GM21786 (cell line): Measurements from ENCODE around the gene KLHL18.
A peak's percentile ranks its signal among the peaks of the same experiment; 100 is the strongest.
"Not testable (repeated sequence)": the region's sequence is repeated elsewhere in the genome, so short reads cannot be mapped to it uniquely, and the experiment has no call there.

Source experiments
- ATAC-seq: cut with Tn5 transposase; IDR thresholded peaks from one replicate; pipeline ENCODE4 v1.9.1; 2021; ENCODE audit not compliant: unreplicated experiment

The KLHL18 gene

DNA sequence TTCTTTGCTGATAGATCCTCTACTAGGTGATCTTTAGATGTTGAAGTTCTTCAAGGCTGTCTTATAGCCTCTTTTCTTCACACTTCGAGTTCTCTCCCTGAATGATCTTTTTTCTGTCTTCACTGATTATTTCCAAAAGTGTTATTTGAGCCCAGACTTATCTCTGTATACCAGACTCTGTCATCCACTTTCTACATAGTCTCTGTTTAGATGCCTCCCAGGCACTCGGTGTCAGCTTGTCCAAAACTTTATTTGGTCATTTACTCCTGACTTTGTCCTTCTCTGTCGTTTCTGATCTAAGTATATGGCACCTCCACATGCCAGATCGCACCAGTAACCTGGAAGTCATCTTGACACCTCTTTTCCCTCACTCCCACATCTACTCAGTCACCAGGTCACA lies 27.6 kb downstream of the KLHL18 start:
- no peak for ATAC-seq

DNA sequence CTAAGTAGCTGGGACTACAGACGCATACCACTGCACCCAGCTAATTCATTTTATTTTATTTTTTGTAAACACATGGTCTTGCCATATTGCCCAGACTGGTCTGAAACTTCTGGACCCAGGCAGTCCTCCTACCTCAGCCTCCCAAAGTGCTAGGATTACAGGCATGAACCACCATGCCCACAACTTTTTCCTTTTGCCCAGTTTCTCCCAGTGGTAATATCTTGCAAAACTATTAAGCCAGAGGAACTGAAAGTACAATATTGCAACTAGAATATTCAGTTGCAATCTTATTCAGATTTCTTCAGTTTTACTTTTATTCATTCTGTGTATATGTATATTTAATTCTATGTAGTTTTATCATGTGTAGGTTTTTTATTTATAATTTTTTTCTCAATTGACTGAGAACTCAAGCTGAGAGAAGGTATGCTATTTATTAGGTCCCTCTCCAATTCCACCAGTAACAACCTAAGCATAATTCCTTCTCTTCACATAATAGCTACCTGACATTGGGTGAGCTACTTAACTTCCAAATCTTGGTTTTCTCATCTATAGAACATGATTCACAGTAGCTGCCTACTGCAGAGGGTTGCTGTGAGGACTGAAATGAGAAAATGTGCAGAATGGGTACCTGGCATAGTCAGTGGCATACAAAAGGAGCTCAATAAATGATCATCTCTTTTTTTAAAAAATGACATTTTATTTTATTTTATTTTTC lies 30.8 kb downstream of the KLHL18 start:
- ATAC-seq, result no peak

GRCh38 chr3:47314056-47314764 lies 31.5 kb downstream of the KLHL18 start:
- ATAC-seq, result no peak

- no peak for ATAC-seq
Measured at GRCh38 chr3:47315069-47315647, 32.4 kb downstream of the KLHL18 start.

DNA sequence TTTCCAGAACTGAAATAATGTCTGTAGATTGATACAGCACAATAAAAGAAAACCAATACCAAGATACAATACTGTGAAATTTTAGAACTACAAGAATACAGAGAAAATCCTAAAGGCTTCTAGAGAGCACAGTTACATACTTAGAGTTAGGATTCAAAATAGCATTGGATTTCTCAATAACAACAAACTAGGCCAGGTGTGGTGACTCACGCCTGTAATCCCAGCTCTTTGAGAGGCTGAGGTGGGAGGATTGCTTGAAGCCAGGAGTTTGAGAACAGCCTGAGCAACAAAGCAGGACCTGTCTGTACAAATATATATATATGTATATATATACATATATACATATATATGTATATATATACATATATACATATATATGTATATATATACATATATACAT lies 33.4 kb downstream of the KLHL18 start:
- ATAC-seq, result not testable (repeated sequence)

DNA sequence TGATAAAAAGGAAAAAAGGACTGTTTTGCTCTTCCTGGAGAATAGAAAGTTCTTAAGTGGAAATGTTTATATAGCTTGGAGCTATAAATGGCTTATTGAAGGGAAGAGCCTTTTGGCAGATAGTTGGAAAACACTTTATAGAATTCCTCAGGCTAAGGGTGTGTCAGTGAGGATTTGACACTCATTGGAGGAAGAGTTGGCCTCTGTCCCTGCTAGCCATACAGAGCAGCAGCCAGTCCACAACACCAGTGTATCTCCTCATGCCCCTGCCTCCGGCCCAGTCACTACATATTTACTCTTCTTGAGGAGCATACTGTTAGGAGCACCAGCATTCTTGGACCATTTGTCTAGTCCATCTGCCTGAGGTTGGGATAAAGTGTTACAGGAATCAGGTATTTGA lies 36.2 kb downstream of the KLHL18 start:
- ATAC-seq, result no peak

DNA sequence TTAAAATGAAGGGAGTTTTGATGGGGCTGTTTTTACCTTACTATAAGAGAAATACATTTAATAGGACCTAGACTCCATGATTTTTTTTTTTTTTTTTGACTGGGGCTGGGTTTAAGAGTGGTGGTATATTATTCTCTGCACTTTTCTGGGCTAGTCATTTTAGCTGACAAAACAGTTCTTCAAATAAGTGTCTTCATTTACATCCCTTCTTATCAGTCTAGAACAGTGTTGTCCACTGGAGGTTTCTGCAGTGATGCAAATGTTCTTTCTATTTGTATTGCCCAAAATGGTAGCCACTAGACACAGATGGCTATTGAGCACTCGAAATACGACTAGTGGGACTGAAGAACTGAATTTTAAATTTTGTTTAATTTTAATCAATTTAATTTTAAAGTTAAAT lies 37.2 kb downstream of the KLHL18 start:
- no peak for ATAC-seq

DNA sequence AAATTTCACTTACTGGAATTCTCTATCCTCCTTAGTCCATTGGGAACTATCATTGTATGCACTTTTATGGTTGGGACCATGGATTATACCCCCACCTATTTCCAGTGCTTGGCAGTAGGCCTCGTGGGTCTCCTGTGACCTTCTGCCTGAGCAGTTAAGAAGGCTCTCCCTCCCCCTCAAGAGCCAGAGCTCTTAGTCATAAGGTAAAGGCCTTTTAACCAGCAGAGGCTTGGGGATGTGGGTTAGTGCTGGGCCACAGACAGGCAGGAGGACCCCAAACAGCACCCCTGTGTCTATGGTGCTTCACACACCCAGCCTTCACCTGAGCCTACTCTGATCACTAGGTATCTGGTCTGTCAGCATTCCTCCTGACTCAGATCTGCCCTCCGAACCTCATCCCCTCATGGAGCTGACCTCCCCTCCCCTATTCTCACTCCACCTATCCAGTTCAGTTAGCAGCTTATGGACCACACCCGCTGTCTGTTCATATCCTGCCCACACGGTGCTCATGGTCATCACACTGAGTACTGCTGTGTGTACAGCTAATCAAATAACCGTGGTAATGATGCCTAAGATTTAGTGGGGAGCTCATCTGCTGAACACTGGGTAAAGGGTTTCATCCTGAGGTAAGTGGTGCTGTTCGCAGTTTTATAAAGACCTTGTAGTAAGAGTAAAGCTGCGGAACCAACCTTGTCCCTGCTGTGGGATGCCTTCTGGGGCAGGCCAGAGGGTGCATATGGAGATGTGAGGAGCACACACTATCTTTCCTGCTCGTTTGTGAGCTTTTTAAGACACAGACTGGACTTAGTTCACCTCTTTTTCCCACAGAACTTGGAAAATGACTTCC lies 40.9 kb downstream of the KLHL18 start:
- ATAC-seq, result no peak

- no peak for ATAC-seq
Measured at GRCh38 chr3:47324278-47324865, 41.6 kb downstream of the KLHL18 start.

GRCh38 chr3:47333907-47334306 lies 51.2 kb downstream of the KLHL18 start:
- ATAC-seq, result no peak

DNA sequence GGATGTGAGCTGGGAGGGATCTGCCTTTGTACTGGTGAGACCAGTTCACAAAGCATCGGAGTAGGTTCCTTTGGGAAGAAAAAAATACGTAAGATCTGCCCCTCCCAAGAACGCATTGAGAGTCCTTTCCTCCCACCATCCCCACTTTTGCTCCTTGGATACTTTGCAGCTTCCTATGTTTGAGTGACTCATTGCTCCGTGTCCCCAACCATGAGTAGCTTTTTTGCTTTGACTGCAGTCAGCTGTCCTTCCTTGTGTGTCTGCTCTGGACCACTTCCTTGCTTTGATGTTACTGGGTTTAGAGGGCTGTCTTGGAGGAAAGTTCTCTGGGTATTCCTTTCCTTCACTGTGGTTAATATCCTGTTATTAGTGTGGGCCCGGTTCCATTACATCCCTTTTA lies 54.9 kb downstream of the KLHL18 start:
- ATAC-seq, result no peak

- ATAC-seq, result no peak
Measured at GRCh38 chr3:47339951-47340350, 57.2 kb downstream of the KLHL18 start.

GRCh38 chr3:47340866-47341265 lies 58.1 kb downstream of the KLHL18 start:
- no peak for ATAC-seq

DNA sequence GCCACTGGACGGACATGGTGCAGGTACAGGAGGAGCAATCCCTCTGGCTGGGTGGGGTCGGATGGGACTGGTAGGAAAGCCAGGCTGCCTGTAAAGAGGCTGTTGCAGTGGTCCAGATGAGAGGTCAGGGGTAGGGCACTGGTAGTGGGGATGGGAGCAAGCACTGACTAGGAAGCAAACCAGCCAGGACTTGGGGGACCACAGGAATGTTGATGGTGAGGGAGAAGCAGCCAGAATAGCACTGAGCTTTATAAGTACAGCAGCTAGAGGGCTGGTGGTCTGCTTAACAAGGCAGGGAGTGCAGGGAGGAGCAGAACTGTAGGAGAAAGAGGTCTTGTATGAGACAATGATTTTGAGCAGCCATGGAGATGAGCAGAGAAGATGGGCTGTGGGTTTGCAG lies 59.4 kb downstream of the KLHL18 start:
- no peak for ATAC-seq

DNA sequence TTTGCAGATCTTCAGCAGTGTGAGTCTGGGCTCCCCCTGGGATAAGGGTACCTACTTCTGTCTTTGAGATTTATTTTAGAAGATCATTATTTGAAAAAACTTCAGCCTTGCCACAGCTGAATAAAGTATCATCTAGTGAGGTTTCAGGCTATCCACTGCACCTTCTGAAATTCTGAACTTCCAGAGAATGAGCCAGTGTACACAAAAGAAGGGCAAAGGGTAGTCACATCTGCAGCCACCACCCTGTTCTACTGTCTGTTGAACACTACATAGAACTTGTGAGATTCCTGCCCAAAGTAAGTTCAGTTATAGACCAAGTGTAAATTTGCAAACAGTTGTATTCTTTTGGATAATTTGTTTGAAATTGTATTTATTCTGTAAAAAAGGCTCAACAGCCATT lies 60.1 kb downstream of the KLHL18 start:
- ATAC-seq, result no peak

DNA sequence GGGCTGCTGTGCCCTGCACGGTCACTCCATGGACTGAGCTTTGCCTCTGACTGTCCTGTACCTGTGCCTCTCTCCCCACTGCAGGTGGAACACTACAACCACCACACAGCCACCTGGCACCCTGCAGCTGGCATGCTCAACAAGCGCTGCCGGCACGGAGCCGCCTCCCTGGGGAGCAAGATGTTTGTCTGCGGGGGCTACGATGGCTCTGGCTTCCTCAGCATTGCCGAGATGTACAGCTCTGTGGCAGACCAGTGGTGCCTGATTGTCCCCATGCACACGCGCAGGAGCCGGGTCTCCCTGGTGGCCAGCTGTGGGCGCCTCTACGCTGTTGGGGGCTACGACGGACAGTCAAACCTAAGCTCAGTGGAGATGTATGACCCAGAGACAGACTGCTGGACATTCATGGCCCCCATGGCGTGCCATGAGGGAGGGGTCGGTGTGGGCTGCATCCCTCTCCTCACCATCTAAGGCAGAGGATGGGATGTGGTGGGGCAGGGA lies 60.8 kb downstream of the KLHL18 start:
- ATAC-seq, result no peak

- ATAC-seq, result no peak
Measured at GRCh38 chr3:47344971-47345370, 62.2 kb downstream of the KLHL18 start.

DNA sequence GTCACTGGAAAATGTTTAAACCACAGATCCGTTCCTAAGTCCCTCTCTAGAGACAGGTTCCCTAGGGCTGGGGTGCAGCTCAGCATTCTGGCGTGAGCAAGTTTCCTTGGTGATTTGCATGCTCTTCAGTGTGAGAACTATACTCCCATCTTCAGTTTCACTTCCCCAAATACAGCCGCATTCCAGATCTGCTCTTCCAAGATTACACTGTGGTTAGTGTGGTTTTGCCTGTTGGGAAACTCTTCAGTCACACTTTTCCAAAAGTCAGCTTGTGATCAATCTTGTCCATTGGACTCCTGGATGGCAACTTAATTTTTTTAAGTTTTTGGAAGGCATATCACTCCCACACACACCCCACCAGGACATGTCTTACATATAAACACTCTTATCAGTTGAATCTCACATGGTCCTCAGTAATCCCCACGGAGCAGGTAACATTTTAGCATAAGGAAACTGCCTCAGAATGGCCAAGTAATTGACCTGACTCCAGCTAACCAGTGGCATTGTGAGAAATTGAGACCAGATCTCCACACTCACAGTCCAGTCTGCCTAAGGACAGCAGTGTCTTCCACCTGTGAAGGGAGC lies 64.6 kb downstream of the KLHL18 start:
- ATAC-seq, result peak; percentile 89

DNA sequence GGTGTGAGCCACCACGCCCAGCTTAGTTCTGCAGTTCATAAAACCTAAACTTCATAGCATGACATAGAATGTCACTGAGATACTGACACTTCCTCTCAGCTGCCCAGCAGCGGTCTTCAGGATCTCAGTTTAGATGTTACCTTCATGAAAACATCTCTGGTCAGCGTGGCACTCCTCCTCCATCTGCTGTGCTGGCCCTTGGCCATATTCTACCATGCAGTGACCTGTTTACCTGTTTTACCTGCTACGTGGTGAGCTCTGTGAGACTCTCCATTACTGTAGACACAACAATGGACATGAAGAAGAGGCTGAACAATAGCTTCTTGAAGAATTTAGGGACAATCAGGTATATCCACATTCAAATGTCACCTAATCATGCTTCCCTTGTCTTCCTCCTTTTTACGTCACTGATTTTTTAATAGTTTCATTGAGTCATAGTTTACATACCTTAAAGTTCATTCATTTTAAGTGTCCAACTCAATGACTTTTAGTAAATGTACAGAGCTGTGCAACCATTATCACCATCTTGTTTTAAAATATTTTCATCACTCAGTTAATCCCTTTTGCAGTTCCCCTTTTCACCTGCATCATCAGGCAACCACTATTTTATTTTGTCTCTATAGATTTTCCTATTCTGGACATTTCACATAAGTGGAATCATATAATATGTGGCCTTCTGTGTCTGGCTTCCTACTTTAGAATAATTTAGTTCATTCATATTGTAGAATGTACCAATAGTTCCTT lies 65.8 kb downstream of the KLHL18 start:
- no peak for ATAC-seq

GRCh38 chr3:47355010-47355409 lies 72.3 kb downstream of the KLHL18 start:
- no peak for ATAC-seq
